Chondrocyte (in vitro differentiated cells): ENCODE results near the gene UROC1. TPM values are rescaled to one million over a fixed set of nuclear protein-coding genes. Genes with fewer than 3 reads are reported as not detected.

Experiments used
- DNase-seq: peaks from one replicate; pipeline ENCODE4 v3.0.0; 2021; ENCODE audit warnings: mixed read lengths, low spot score
- H3K27ac Mint-ChIP-seq: one replicate; pipeline ENCODE4 v1.8.0; 2021; ENCODE audit warnings: mild to moderate bottlenecking, moderate library complexity, mixed read lengths; ENCODE audit not compliant: unreplicated experiment
- H3K27me3 Mint-ChIP-seq: 2 replicates; pipeline ENCODE4 v1.8.0; 2021; ENCODE audit warnings: low read depth, mixed read lengths
- H3K36me3 Mint-ChIP-seq: 2 replicates; pipeline ENCODE4 v1.8.0; 2021; ENCODE audit warnings: low read depth, mixed read lengths
- H3K4me1 Mint-ChIP-seq: 2 replicates; pipeline ENCODE4 v1.8.0; 2021; ENCODE audit warnings: low read depth, mild to moderate bottlenecking, mixed read lengths
- H3K4me3 Mint-ChIP-seq: one replicate; pipeline ENCODE4 v1.8.0; 2021; ENCODE audit warnings: mild to moderate bottlenecking, moderate library complexity, mixed read lengths; ENCODE audit not compliant: unreplicated experiment
- H3K9me3 Mint-ChIP-seq: 2 replicates; pipeline ENCODE4 v1.8.0; 2021; ENCODE audit warnings: low read depth, mixed read lengths
- total RNA-seq: library from RNA; stranded (reverse); gene quantifications from 3 replicates; pipeline ENCODE4 v1.2.1, GENCODE V29; 2021
- TF ChIP-seq, protein P1 (sequence below): fragments of 200-600 bp; sonication (generic); IDR thresholded peaks from 2 replicates; pipeline ENCODE4 v1.5.0; 2021; ENCODE audit warnings: antibody characterized with exemption, mild to moderate bottlenecking, moderate library complexity

The UROC1 gene
- total RNA-seq, 1 donor from 2014 or later: not detected

DNA sequence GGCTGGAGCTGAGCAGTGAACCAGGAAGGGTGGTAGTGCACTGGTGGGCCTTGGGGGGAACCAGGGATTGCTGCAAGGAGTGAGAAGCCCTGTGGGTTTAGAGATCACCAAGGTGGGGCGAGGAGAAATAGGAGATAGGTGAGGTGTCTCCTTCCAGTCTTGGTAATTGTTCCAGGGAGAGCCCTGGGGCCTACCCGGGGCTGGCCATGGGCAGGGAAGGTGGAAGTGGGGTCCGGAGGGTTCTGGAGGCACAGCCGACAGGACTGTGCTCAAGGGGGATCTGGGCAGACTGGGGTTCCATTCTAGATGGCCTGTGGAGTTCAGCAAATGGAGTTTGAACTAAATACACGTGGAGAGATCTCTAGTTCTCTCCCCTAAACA, 10.8 kb upstream of the UROC1 start:
- Mint-ChIP-seq H3K36me3 (no peaks in the 10 kb centered on the region), H3K4me3 (no peak overlapping the region), H3K4me1 (no peaks in the 10 kb centered on the region), H3K9me3 (no peaks in the 10 kb centered on the region), H3K27ac (no peak overlapping the region), H3K27me3 (peaks cover 15% of the 10 kb centered on the region)
- peak; percentile 40 for DNase-seq
- TF ChIP-seq, protein P1, sequence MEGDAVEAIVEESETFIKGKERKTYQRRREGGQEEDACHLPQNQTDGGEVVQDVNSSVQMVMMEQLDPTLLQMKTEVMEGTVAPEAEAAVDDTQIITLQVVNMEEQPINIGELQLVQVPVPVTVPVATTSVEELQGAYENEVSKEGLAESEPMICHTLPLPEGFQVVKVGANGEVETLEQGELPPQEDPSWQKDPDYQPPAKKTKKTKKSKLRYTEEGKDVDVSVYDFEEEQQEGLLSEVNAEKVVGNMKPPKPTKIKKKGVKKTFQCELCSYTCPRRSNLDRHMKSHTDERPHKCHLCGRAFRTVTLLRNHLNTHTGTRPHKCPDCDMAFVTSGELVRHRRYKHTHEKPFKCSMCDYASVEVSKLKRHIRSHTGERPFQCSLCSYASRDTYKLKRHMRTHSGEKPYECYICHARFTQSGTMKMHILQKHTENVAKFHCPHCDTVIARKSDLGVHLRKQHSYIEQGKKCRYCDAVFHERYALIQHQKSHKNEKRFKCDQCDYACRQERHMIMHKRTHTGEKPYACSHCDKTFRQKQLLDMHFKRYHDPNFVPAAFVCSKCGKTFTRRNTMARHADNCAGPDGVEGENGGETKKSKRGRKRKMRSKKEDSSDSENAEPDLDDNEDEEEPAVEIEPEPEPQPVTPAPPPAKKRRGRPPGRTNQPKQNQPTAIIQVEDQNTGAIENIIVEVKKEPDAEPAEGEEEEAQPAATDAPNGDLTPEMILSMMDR: no peak

DNA sequence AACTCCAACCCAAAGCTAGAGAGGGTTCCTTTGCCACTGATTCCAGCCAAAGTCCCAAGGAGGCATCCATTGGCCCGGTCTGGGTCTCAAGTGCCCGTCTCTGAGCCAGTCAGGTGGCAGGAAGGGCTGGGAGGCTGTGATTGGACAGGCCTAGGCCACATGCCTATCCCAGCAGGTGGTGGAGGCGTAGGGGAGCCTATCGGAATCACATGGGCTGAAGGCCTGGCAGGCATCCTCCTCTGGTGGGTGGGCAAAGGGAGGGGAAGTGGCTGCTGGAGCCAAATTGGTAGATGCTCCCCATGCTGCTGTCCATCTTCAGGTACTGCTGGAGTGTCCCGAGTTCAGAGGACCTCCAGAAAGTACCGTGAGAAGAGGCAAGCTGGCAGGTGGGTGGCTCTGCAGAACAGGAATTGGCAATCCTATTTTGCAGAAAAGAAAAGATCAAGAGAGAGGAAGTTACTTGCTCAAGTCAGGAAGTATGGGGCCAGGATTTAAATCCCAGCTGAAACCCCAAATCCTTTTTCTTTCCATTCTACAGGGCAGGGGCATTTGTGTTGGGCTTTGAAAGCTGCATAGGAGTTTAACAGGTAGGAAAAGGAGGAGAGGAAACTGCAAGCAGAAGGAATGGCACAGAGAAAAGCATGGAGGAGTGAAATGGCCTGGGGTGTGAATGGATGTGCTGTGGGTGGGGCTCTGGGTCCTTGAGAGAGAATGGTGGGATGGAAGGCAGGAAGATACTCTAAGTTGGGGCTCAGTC, 10.1 kb upstream of the UROC1 start:
- TF ChIP-seq, protein P1: no peak
- Mint-ChIP-seq H3K4me3 (no peak overlapping the region), H3K9me3 (no peaks in the 10 kb centered on the region), H3K36me3 (no peaks in the 10 kb centered on the region), H3K4me1 (no peaks in the 10 kb centered on the region), H3K27ac (no peak overlapping the region), H3K27me3 (peaks cover 14% of the 10 kb centered on the region)
- peak; percentile 62 for DNase-seq

DNA sequence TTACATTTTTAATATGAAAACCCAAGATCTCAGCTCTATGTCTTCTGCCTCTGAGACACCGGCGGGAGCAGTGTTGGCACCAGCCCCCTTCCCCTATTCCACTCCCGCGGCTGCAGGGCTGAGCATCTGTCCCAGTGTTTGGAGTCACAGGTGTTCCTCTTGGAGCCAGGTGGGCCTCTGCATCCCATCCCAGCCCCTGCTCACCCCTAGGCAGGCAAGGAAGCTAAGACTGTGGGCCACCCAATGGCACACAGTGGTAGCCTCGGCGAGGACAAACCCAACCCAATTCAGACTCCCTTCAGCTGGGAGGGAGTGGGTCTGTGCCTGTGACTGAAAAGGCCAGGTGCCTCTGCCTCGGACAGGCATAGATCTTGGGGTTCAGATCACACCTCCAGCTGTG, 9.4 kb upstream of the UROC1 start:
- peaks cover 13% of the 10 kb centered on the region for H3K27me3 Mint-ChIP-seq

DNA sequence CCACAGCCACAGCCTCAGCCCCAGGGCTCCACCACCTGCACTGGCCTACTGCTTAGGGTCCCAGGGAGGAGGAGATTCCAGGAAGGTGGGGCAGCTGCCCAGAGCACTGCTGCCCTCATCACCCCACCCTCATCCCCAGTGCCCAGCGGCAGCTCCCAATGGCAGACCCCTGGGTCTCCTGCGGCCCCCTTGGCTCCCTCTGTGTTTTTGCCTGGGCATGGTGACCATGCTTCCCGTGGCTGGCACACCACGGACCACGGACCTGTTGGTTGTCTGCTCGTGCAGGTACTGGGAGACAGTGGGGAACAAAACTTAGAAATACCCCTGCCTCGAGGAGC, 9.1 kb upstream of the UROC1 start:
- Mint-ChIP-seq H3K27me3 (peaks cover 10% of the 10 kb centered on the region), H3K27ac (no peak overlapping the region), H3K4me1 (no peaks in the 10 kb centered on the region), H3K36me3 (no peaks in the 10 kb centered on the region), H3K4me3 (no peak overlapping the region), H3K9me3 (no peaks in the 10 kb centered on the region)
- TF ChIP-seq, protein P1: no peak
- DNase-seq: peak; percentile 60

More for the DNA sequence above, 9.4 kb upstream of the UROC1 start:
- DNase-seq: peak; percentile 55
- no peak overlapping the region for H3K4me3 Mint-ChIP-seq
- no peaks in the 10 kb centered on the region for H3K4me1 Mint-ChIP-seq
- H3K9me3 Mint-ChIP-seq: no peaks in the 10 kb centered on the region
- TF ChIP-seq, protein P1: no peak
- H3K27ac Mint-ChIP-seq: no peak overlapping the region
- H3K36me3 Mint-ChIP-seq: no peaks in the 10 kb centered on the region

DNA sequence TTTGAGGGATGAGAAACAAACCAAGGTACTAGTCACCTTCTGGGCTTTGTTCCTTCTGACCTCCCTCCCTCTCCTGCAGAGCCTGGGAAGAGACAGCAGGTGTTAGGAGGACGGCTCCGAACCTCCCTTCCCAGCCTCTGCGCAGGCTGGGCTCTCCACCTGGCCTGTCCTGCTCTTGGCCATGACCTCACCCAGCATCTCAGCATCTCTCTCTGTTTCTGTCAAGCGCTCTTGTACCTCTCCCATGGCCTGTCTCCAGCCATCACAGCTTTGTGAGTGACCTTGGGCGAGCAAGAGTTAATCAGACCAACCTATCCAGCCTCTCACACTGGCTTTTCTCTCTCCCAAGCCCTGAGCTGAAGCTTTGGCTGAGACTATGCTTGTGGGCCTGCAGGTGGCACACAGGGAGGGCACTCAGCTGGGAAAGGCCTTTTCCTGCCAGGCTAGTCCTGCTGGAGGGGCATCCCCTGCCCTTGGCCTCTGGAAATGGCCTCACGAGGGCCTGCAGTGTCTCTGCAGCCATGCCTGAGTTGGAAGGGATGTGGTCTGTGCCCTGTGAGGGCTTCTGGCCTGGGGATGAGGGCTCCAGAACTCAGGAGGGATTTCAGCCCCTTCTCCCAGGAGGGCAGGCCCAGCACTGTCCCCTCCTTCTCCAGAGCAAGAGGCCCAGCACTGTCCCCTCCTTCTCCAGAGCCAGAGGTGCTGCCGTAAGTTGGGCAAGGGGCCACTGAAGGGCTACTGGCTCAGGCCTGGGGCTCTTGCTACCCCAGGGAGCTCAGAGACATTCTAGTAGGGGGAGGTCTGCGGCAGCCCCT, 8.5 kb upstream of the UROC1 start:
- Mint-ChIP-seq H3K4me1 (peaks cover 2% of the 10 kb centered on the region), H3K4me3 (no peak overlapping the region), H3K36me3 (no peaks in the 10 kb centered on the region), H3K9me3 (no peaks in the 10 kb centered on the region), H3K27ac (no peak overlapping the region), H3K27me3 (peaks cover 10% of the 10 kb centered on the region)
- peak; percentile 57 for DNase-seq
- TF ChIP-seq, protein P1: no peak
